Dendritic cell treated with granulocyte-macrophage colony-stimulating factor and Interleukin-4, amounts not matched to agents 40 ng/mL and 50 ng/mL, for 4 days (primary cell): ENCODE measurements around the gene PROS1.
"Not testable (repeated sequence)": the region's sequence is repeated elsewhere in the genome, so short reads cannot be mapped to it uniquely, and the experiment has no call there.

Experiments used
- H3K27ac Mint-ChIP-seq: one replicate; pipeline ENCODE4 v1.8.0; 2022; ENCODE audit warnings: mild to moderate bottlenecking, mixed read lengths
- H3K27me3 Mint-ChIP-seq: one replicate; pipeline ENCODE4 v1.8.0; 2022; ENCODE audit warnings: mild to moderate bottlenecking, mixed read lengths
- H3K36me3 Mint-ChIP-seq: one replicate; pipeline ENCODE4 v1.8.0; 2022; ENCODE audit warnings: low read depth, mixed read lengths
- H3K4me1 Mint-ChIP-seq: one replicate; pipeline ENCODE4 v1.8.0; 2022; ENCODE audit warnings: low read depth, mixed read lengths
- H3K4me3 Mint-ChIP-seq: one replicate; pipeline ENCODE4 v1.8.0; 2022; ENCODE audit warnings: mild to moderate bottlenecking, moderate library complexity, mixed read lengths
- H3K9me3 Mint-ChIP-seq: one replicate; pipeline ENCODE4 v1.8.0; 2022; ENCODE audit warnings: mixed read lengths
- intact Hi-C: fragments of 100-400 bp; cut with micrococcal nuclease; formaldehyde crosslinking; loops from one replicate; pipeline ENCODE4 v1.15.0; 2022

The PROS1 gene

GRCh38 chr3:93989241-93989640 is 15.5 kb upstream of the PROS1 start:
- Mint-ChIP-seq H3K4me1 (peaks cover 4% of the 10 kb centered on the region), H3K27me3 (no peaks in the 10 kb centered on the region), H3K27ac (no peak overlapping the region), H3K4me3 (no peak overlapping the region), H3K36me3 (no peaks in the 10 kb centered on the region), H3K9me3 (no peaks in the 10 kb centered on the region)
- intact Hi-C loops, result no loop called here

- H3K27ac Mint-ChIP-seq, result no peak overlapping the region
- intact Hi-C loops, result no loop called here
- no peaks in the 10 kb centered on the region for H3K36me3 Mint-ChIP-seq
- H3K27me3 Mint-ChIP-seq, result no peaks in the 10 kb centered on the region
- H3K9me3 Mint-ChIP-seq, result no peaks in the 10 kb centered on the region
- peaks cover 6% of the 10 kb centered on the region for H3K4me1 Mint-ChIP-seq
- no peak overlapping the region for H3K4me3 Mint-ChIP-seq
Measured at GRCh38 chr3:93988764-93989163, 15.1 kb upstream of the PROS1 start.

GRCh38 chr3:93988283-93988682 is 14.6 kb upstream of the PROS1 start:
- intact Hi-C loops, result no loop called here
- Mint-ChIP-seq H3K4me1 (peaks cover 6% of the 10 kb centered on the region), H3K4me3 (no peak overlapping the region), H3K27me3 (no peaks in the 10 kb centered on the region), H3K36me3 (no peaks in the 10 kb centered on the region), H3K9me3 (no peaks in the 10 kb centered on the region), H3K27ac (no peak overlapping the region)

GRCh38 chr3:93984618-93985017 is 10.9 kb upstream of the PROS1 start:
- H3K36me3 Mint-ChIP-seq, result peaks cover 5% of the 10 kb centered on the region

GRCh38 chr3:93983408-93983807 is 9.7 kb upstream of the PROS1 start:
- H3K27ac Mint-ChIP-seq, result no peak overlapping the region
- peaks cover 17% of the 10 kb centered on the region for H3K4me1 Mint-ChIP-seq
- no peaks in the 10 kb centered on the region for H3K27me3 Mint-ChIP-seq
- intact Hi-C loops, result no loop called here
- H3K36me3 Mint-ChIP-seq, result peaks cover 5% of the 10 kb centered on the region
- no peak overlapping the region for H3K4me3 Mint-ChIP-seq
- no peaks in the 10 kb centered on the region for H3K9me3 Mint-ChIP-seq

More at GRCh38 chr3:93984618-93985017, 10.9 kb upstream of the PROS1 start:
- intact Hi-C loops, result no loop called here
- Mint-ChIP-seq H3K27me3 (no peaks in the 10 kb centered on the region), H3K9me3 (no peaks in the 10 kb centered on the region), H3K27ac (no peak overlapping the region), H3K4me3 (no peak overlapping the region), H3K4me1 (peaks cover 14% of the 10 kb centered on the region)

GRCh38 chr3:93981649-93982048 is 8.0 kb upstream of the PROS1 start:
- no peak overlapping the region for H3K4me3 Mint-ChIP-seq
- no peak overlapping the region for H3K27ac Mint-ChIP-seq
- no peaks in the 10 kb centered on the region for H3K27me3 Mint-ChIP-seq
- peaks cover 5% of the 10 kb centered on the region for H3K36me3 Mint-ChIP-seq
- H3K9me3 Mint-ChIP-seq, result no peaks in the 10 kb centered on the region
- H3K4me1 Mint-ChIP-seq, result peaks cover 17% of the 10 kb centered on the region
- intact Hi-C loops, result no loop called here

- Mint-ChIP-seq H3K9me3 (no peaks in the 10 kb centered on the region), H3K36me3 (peaks cover 5% of the 10 kb centered on the region), H3K4me1 (peaks cover 17% of the 10 kb centered on the region), H3K27ac (peak within 1 kb of the TSS; percentile 92), H3K4me3 (peak within 1 kb of the TSS; percentile 90), H3K27me3 (no peaks in the 10 kb centered on the region)
- intact Hi-C loops, result loop anchor here (1.0 kb wide), 1 partner anchor 82 kb away; the partner anchor contains the start of gene DHFR2
Measured at GRCh38 chr3:93979850-93980676, 6.4 kb upstream of the PROS1 start, which contains the start of gene ARL13B. Gene ARL13B (plus strand): TSS chr3:93980155. CDS start chr3:93980424, 269 bp downstream.

- Mint-ChIP-seq H3K27ac (no peak overlapping the region), H3K4me1 (peaks cover 14% of the 10 kb centered on the region), H3K27me3 (peaks cover 8% of the 10 kb centered on the region), H3K9me3 (peaks cover 5% of the 10 kb centered on the region), H3K4me3 (no peak overlapping the region), H3K36me3 (no peaks in the 10 kb centered on the region)
- intact Hi-C loops, result no loop called here
Measured at GRCh38 chr3:93969997-93970396, 3.7 kb downstream of the PROS1 start.

GRCh38 chr3:93969443-93969842 is 4.3 kb downstream of the PROS1 start:
- Mint-ChIP-seq H3K9me3 (peaks cover 11% of the 10 kb centered on the region), H3K27ac (no peak overlapping the region), H3K4me1 (peaks cover 14% of the 10 kb centered on the region), H3K36me3 (no peaks in the 10 kb centered on the region), H3K27me3 (peaks cover 8% of the 10 kb centered on the region), H3K4me3 (no peak overlapping the region)
- intact Hi-C loops, result no loop called here

- H3K36me3 Mint-ChIP-seq, H3K4me3 Mint-ChIP-seq, intact Hi-C loops, H3K4me1 Mint-ChIP-seq, H3K27me3 Mint-ChIP-seq, H3K27ac Mint-ChIP-seq: not testable (repeated sequence)
- peaks cover 14% of the 10 kb centered on the region for H3K9me3 Mint-ChIP-seq
Measured at GRCh38 chr3:93965106-93965505, 8.6 kb downstream of the PROS1 start.

GRCh38 chr3:93962798-93963197 is 10.9 kb downstream of the PROS1 start:
- Mint-ChIP-seq H3K4me1 (no peaks in the 10 kb centered on the region), H3K9me3 (peaks cover 14% of the 10 kb centered on the region), H3K4me3 (no peak overlapping the region), H3K27ac (no peak overlapping the region), H3K27me3 (no peaks in the 10 kb centered on the region), H3K36me3 (no peaks in the 10 kb centered on the region)
- intact Hi-C loops, result no loop called here

- H3K27ac Mint-ChIP-seq, result no peak overlapping the region
- H3K27me3 Mint-ChIP-seq, result no peaks in the 10 kb centered on the region
- H3K4me1 Mint-ChIP-seq, result no peaks in the 10 kb centered on the region
- intact Hi-C loops, result no loop called here
- H3K9me3 Mint-ChIP-seq, result peaks cover 14% of the 10 kb centered on the region
- H3K4me3 Mint-ChIP-seq, result no peak overlapping the region
- H3K36me3 Mint-ChIP-seq, result no peaks in the 10 kb centered on the region
Measured at GRCh38 chr3:93961489-93961888, 12.2 kb downstream of the PROS1 start.

- intact Hi-C loops, result no loop called here
- Mint-ChIP-seq H3K27ac (no peak overlapping the region), H3K4me1 (no peaks in the 10 kb centered on the region), H3K4me3 (no peak overlapping the region), H3K36me3 (no peaks in the 10 kb centered on the region), H3K27me3 (no peaks in the 10 kb centered on the region), H3K9me3 (peaks cover 14% of the 10 kb centered on the region)
Measured at GRCh38 chr3:93961026-93961425, 12.7 kb downstream of the PROS1 start.

- intact Hi-C loops, H3K4me1 Mint-ChIP-seq, H3K4me3 Mint-ChIP-seq, H3K36me3 Mint-ChIP-seq, H3K27ac Mint-ChIP-seq, H3K27me3 Mint-ChIP-seq: not testable (repeated sequence)
- peaks cover 40% of the 10 kb centered on the region for H3K9me3 Mint-ChIP-seq
Measured at GRCh38 chr3:93949958-93950357, 23.7 kb downstream of the PROS1 start.

- intact Hi-C loops, H3K36me3 Mint-ChIP-seq, H3K27me3 Mint-ChIP-seq, H3K9me3 Mint-ChIP-seq, H3K4me3 Mint-ChIP-seq, H3K27ac Mint-ChIP-seq, H3K4me1 Mint-ChIP-seq: not testable (repeated sequence)
Measured at GRCh38 chr3:93937485-93937884, 36.2 kb downstream of the PROS1 start.
